SH-SY5Y (cell line): ENCODE measurements around the gene NCDN.

Source experiments
- GATA2 ChIP-seq: IDR thresholded peaks from 2 replicates; pipeline ENCODE4 v1.6.1; 2011; ENCODE audit warnings: mild to moderate bottlenecking, low read depth, low read length
- GATA3 ChIP-seq: IDR thresholded peaks from 2 replicates; pipeline ENCODE4 v1.6.1; 2011; ENCODE audit warnings: low read depth, mild to moderate bottlenecking, low read length, moderate library complexity

GRCh38 chr1:35603941-35604340, 46.3 kb downstream of the NCDN start:
- no peak for TF ChIP-seq GATA2
- TF ChIP-seq GATA3 = no peak
